AG09309 (cell line): Measurements from ENCODE around the gene PCDH8.

Experiments used
- DNase-seq: peaks from one replicate; pipeline ENCODE4 v3.0.0-alpha.2; 2010; ENCODE audit warnings: low read depth
- H3K4me3 ChIP-seq: 2 replicates; pipeline ENCODE4 v1.5.1; 2011; ENCODE audit warnings: mild to moderate bottlenecking, low read depth, low read length, moderate library complexity; ENCODE audit not compliant: control insufficient read depth
- TF ChIP-seq, protein P1 (sequence below): IDR thresholded peaks from 2 replicates; pipeline ENCODE4 v1.5.1; 2011; ENCODE audit warnings: mild to moderate bottlenecking, low read depth, low read length, inconsistent platforms; ENCODE audit not compliant: insufficient read depth, control insufficient read depth; ENCODE audit errors: missing control alignments

PCDH8 gene

DNA sequence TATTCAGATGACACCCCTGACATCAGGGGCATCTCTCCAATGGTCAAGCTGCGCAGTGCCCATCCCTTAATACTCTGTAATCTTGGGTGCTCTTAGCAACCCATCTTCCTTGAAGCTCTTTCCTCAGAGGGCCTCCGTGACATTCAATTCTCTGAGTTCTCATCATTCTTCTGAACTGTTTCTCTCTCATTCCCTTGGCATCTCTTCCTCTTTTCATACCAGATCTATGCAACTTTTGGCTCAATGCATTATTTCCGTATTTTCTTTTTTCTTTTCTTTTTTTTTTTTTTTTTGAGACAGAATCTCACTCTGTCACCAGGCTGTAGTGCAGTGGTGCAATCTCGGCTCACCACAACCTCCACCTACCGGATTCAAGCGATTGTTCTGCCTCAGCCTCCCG lies 53.9 kb downstream of the PCDH8 start:
- no peak for DNase-seq
- TF ChIP-seq, protein P1, sequence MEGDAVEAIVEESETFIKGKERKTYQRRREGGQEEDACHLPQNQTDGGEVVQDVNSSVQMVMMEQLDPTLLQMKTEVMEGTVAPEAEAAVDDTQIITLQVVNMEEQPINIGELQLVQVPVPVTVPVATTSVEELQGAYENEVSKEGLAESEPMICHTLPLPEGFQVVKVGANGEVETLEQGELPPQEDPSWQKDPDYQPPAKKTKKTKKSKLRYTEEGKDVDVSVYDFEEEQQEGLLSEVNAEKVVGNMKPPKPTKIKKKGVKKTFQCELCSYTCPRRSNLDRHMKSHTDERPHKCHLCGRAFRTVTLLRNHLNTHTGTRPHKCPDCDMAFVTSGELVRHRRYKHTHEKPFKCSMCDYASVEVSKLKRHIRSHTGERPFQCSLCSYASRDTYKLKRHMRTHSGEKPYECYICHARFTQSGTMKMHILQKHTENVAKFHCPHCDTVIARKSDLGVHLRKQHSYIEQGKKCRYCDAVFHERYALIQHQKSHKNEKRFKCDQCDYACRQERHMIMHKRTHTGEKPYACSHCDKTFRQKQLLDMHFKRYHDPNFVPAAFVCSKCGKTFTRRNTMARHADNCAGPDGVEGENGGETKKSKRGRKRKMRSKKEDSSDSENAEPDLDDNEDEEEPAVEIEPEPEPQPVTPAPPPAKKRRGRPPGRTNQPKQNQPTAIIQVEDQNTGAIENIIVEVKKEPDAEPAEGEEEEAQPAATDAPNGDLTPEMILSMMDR = no peak
- H3K4me3 ChIP-seq = no peak overlapping the region

GRCh38 chr13:52793515-52794061 lies 54.9 kb downstream of the PCDH8 start:
- no peak for DNase-seq
- no peak overlapping the region for H3K4me3 ChIP-seq
- TF ChIP-seq, protein P1 = no peak
